HT1080 (cell line): ENCODE results near the gene ACY1. TPM values are rescaled to one million over a fixed set of nuclear protein-coding genes. Genes with fewer than 3 reads are reported as not detected.
"Not testable (repeated sequence)": the region's sequence is repeated elsewhere in the genome, so short reads cannot be mapped to it uniquely, and the experiment has no call there.

ENCODE experiments used
- DNase-seq: peaks from one replicate; pipeline ENCODE4 v3.0.0-alpha.2; 2015; ENCODE audit warnings: low read depth
- total RNA-seq: library from RNA; depleted of rRNA; stranded (reverse); fragments of >200 nt; shearing (Covaris generic); gene quantifications from 2 replicates; pipeline ENCODE4 v1.2.3, GENCODE V29; 2014

The ACY1 gene
- total RNA-seq, 1 experiment from 2014 or later, result 105 TPM

DNA sequence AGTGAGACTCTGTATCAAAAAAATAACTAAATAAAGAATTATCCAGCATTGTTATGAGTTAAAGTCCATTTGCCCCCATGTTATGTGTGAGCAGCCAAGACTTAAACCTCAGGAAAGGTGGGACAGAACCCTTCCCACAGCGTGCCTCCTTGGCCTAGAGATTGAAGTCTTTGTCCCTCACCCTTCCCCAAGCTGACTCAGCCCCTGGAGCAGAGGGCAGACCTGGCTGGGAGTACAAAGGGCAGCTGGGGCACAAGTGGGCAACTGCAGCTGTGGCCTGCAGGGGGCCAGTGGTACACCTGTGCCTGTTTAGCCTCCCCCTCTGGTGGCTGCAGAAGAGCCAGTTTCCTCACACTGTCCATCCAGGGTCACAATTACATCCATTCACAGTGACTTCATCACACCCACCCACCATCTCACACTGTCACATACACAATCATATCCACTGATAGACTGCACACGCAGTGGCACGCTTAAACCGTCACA, 940 bp upstream of the ACY1 start:
- peak; percentile 78 for DNase-seq

GRCh38 chr3:51983578-51984268, 388 bp downstream of the ACY1 start:
- no peak for DNase-seq

GRCh38 chr3:51984269-51984647, 923 bp downstream of the ACY1 start:
- no peak for DNase-seq

GRCh38 chr3:51985063-51985462, 1.7 kb downstream of the ACY1 start:
- DNase-seq, result no peak

GRCh38 chr3:51986010-51986947, 2.9 kb downstream of the ACY1 start:
- DNase-seq, result no peak

GRCh38 chr3:51987568-51987967, 4.2 kb downstream of the ACY1 start:
- DNase-seq, result no peak

- DNase-seq, result no peak
These were observed 5.2 kb downstream of the ACY1 start for GRCh38 chr3:51988286-51989146.

DNA sequence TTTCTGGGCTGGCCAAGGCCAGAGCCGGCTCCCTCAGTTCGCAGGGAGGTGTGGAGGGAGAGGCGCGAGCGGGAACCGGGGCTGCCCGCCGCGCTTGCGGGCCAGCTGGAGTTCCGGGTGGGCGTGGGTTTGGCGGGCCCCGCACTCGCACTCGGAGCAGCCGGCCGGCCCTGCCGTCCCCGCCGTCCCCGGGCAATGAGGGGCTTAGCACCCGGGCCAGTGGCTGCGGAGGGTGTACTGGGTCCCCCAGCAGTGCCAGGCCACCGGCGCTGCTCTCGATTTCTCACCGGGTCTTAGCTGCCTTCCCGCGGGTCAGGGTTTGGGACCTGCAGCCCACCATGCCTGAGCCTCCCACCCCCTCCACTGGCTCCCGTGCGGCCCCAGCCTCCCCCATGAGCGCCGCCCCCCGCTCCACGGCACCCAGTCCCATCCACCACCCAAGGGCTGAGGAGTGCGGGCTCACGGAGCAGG, 7.2 kb downstream of the ACY1 start:
- not testable (repeated sequence) for DNase-seq

DNA sequence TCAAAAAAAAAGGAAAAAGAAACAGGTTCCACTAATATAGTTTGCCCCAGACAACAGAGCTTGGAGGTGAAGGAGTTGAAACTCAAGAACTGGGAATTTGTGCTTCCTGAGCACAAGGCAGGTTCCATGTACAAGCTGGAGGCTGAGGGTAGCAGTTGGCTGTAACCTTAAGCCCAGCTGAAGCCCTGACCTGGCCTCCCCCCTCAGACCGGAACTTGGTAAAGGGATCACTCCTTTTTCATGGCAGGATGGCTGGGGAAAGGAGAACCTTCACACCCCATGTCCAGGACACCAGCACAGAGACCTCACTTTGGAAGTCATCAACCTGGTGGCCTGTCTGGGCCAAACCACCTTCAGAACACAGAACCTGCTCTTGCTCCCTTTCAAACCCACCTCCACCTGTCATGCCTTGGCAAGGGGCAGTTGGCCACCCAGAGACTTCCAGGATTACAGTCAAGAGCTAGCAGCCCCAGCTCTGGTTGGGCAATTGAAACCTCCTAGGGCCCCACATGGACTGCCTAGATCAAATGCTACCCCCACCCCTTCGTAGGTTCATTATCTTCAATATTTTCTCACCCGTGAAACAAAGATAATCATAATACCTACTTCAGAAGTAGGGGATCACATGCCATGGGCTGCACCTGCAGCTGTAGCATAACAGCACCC, 8.8 kb downstream of the ACY1 start:
- DNase-seq, result no peak

GRCh38 chr3:51993657-51994056, 10.3 kb downstream of the ACY1 start:
- DNase-seq, result not testable (repeated sequence)

DNA sequence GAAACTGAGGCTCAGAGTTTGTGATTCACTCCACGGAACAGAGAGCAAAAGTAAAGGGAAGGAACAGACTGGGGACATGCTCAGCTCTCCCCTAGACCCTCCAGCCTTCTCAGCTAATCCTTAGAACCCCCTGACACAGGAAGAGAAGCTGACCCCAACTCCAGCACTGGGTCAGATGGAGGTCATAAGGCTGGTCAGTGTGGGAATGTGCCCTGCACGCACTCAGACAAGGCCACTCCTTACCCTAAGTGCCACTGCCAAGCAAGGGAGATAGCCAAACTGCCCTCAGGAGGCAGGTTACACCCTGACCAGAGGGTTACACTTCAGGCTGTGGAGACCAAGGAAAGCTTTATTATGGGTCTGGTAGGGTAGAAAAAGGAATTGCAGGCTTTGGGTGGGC, 11.2 kb downstream of the ACY1 start:
- DNase-seq, result no peak

DNA sequence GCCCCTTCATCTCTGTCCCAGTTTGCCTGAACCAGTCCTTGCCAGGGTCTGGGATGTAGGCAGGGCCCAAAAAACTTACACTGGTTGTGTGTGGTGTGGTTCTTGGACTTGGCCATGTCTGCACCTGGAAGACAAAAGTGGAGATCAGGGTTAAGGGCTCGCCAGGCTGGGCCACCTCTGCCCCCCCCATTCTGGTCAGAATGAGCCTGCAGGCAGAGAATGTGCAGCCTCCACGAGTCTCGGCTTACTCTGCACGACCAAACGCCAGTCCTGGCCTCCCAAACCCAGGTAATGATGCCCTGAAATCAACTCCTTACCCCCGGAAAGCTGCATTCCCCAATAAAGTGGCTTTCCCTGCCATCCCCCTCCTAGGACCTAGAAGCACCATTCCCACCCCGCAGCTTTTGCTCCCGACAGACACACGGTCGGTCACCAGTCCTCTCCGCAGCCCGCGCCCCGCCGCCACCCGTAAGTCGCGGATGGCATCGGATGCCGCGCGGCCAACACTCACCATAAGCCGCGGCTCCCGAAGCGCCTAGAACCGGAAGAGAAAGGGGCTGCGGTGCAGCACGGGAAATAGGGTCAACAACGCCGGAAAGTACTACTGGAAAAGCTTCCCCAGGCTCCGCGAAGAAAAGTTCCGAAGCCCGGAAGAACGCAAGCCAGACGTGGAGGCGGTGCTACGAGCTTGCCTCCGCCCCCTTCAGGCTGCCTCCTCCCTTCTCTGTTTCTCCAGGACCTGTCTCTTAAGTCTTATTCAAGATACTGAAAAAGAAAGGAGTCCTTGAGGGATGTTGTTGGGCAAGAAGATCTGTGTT, 12.2 kb downstream of the ACY1 start, which contains the start of gene RPL29:
TSS of gene RPL29 (minus strand) at position 550 of the 818 bp plus-strand sequence. CDS start at position 116, 434 bp downstream.
- peak; percentile 92 for DNase-seq

- DNase-seq, result no peak
These were observed 13.8 kb downstream of the ACY1 start for GRCh38 chr3:51997172-51997571.

- peak; percentile 81 for DNase-seq
These were observed 14.7 kb downstream of the ACY1 start for GRCh38 chr3:51997935-51998596.

GRCh38 chr3:51998774-51999173, 15.4 kb downstream of the ACY1 start:
- DNase-seq, result no peak

DNA sequence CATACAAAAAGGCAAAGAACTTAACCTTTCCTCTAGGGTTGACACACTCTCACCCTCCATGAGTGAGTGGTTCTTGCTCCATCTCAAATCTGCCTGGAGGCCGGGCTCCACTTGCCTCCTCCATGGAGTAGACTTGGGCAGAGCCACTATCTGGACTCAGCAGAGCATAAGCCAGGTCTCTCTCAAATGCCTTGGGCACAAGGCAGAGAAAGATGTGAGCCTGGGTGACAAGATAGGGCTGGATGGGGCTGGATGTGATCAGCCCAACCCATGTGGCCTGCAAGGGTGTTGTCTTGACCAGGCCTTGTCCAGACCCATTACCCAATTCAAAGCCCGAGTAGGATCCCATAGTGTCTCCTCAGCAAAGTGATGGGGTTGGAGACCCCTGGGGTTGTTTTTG, 16.5 kb downstream of the ACY1 start:
- DNase-seq, result no peak

DNA sequence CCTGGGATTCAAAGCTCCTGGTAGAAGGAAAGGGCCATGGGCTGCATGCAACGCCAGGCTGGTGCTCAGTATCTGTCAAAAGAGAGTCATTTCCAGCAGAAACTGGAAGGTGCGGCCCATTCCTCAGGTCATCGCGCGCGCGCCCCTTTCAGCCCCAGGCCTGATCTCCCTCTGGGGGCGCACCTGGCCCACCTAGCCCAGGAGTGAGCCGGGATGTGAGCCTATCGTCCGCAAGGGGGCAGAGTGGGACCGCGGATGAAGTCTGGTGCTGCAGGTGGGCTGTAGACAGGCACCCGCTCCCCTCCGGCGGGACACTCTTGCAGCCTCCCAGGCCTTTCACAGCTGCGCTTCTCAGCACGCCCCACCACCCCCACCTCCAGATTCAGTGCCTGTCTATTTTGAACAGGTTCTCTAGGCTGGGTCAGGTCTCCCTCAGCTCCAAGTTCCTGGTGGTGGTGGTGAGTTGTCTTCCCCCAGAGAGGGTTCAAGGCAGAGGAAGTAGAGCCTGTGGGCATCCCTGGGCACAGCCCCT, 18.2 kb downstream of the ACY1 start:
- DNase-seq, result peak; percentile 72

DNA sequence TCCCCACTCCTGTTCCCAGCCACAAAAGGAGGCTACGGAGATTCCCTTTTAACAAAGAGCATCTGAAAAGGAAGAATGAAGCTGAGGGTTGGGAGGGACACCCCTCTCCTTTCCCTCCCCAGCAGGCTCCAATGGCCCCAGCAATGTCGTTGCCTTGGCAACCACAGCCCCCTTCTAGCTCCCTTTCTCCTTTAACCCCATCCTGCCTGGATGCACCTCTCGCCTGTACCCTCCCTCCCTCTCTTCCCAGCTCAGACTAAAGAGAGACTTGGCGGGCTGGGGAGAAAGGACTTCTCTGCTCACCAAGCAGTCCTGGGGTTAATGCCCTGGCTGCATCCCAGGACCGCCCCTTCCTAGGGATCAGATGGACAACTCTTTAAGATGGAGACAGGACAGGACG, 19.4 kb downstream of the ACY1 start:
- DNase-seq, result no peak
